Thyroid gland (tissue), 4 donors: ENCODE measurements around the gene AADAT.

ENCODE experiments used
- POLR2A ChIP-seq, 2 donors: fragments of 450-650 bp; IDR thresholded peaks; one replicate each; pipeline ENCODE4 v1.6.1; 2017; ENCODE audit warnings: antibody characterized with exemption in 2 of 2, mild to moderate bottlenecking in 2 of 2, moderate library complexity in 1 of 2
- TF ChIP-seq, protein P1 (sequence below), 6 experiments: fragments of 200-600 bp in 3 of 6; fragments of 450-650 bp in 3 of 6; sonication (generic) in 3 of 6; IDR thresholded peaks; one replicate each; pipeline ENCODE4 v1.5.1; 2016 to 2019; ENCODE audit warnings: antibody characterized with exemption in 6 of 6, mild to moderate bottlenecking in 2 of 6, inconsistent platforms in 1 of 6, moderate library complexity in 1 of 6

DNA sequence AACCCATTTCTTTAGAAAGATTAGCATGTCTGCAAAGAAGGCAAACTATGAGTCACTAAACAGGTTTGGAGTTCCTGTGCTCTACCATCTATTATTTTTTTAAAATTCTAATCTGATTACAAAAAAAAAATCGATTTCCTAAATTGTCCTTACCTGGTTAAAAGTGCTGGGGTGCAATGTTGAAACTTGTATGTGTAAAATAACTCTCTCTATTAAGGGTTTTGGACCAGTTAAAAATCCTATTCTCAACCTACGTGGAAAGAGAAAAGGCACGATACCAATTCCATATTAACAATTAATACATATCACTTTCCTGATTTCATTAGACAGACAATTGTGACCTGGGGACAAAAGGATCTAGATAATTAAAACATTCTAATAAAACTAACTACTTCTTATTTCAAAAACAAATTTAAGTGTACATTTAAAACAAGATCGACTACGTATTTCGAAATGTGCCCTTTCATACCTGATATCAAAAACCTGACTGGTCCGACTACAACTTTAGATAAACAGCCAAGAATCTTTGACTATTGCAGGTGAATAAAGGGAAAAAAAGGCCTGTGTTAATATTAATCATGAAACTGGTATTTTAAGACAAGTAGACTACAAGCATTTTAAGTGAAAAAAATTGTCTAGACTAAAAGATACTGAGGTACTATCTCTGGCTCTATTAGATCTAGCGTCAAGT lies 21.2 kb downstream of the AADAT start:
- no peak for TF ChIP-seq POLR2A (IDR thresholded peaks at IDR 0.05)
- TF ChIP-seq, protein P1, sequence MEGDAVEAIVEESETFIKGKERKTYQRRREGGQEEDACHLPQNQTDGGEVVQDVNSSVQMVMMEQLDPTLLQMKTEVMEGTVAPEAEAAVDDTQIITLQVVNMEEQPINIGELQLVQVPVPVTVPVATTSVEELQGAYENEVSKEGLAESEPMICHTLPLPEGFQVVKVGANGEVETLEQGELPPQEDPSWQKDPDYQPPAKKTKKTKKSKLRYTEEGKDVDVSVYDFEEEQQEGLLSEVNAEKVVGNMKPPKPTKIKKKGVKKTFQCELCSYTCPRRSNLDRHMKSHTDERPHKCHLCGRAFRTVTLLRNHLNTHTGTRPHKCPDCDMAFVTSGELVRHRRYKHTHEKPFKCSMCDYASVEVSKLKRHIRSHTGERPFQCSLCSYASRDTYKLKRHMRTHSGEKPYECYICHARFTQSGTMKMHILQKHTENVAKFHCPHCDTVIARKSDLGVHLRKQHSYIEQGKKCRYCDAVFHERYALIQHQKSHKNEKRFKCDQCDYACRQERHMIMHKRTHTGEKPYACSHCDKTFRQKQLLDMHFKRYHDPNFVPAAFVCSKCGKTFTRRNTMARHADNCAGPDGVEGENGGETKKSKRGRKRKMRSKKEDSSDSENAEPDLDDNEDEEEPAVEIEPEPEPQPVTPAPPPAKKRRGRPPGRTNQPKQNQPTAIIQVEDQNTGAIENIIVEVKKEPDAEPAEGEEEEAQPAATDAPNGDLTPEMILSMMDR (IDR thresholded peaks at IDR 0.05), result no peak
